PC-3 (cell line): ENCODE data around the gene ZNF2.

Experiments used
- EZH2 ChIP-seq: fragments of 300-600 bp; sonication (generic); IDR thresholded peaks from one replicate; pipeline ENCODE4 v1.6.1; 2017; ENCODE audit warnings: antibody characterized with exemption, mild to moderate bottlenecking, low read length; ENCODE audit not compliant: unreplicated experiment
- TF ChIP-seq, protein P1 (sequence below): fragments of 300-600 bp; sonication (generic); conservative IDR thresholded peaks from 2 replicates; pipeline ENCODE4 v1.5.1; 2017; ENCODE audit warnings: antibody characterized with exemption, low read depth, mild to moderate bottlenecking, low read length

GRCh38 chr2:95174031-95174542 is 8.5 kb downstream of the ZNF2 start:
- TF ChIP-seq, protein P1, sequence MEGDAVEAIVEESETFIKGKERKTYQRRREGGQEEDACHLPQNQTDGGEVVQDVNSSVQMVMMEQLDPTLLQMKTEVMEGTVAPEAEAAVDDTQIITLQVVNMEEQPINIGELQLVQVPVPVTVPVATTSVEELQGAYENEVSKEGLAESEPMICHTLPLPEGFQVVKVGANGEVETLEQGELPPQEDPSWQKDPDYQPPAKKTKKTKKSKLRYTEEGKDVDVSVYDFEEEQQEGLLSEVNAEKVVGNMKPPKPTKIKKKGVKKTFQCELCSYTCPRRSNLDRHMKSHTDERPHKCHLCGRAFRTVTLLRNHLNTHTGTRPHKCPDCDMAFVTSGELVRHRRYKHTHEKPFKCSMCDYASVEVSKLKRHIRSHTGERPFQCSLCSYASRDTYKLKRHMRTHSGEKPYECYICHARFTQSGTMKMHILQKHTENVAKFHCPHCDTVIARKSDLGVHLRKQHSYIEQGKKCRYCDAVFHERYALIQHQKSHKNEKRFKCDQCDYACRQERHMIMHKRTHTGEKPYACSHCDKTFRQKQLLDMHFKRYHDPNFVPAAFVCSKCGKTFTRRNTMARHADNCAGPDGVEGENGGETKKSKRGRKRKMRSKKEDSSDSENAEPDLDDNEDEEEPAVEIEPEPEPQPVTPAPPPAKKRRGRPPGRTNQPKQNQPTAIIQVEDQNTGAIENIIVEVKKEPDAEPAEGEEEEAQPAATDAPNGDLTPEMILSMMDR = no peak
- TF ChIP-seq EZH2 = no peak
